Endodermal cell (in vitro differentiated cells): ENCODE results near the gene EPHA6. TPM values are rescaled to one million over a fixed set of nuclear protein-coding genes. Genes with fewer than 3 reads are reported as not detected.

Experiments used
- DNase-seq: peaks from one replicate; pipeline ENCODE4 v3.0.0-alpha.2; 2017
- H3K27ac ChIP-seq: 2 replicates; pipeline ENCODE4 v1.5.1; 2013; ENCODE audit warnings: mild to moderate bottlenecking, low read depth, low read length, moderate library complexity
- H3K27me3 ChIP-seq: 2 replicates; pipeline ENCODE4 v1.6.1; 2013; ENCODE audit warnings: mild to moderate bottlenecking, low read length, moderate library complexity; ENCODE audit not compliant: insufficient read depth, control insufficient read depth, poor library complexity, severe bottlenecking
- H3K36me3 ChIP-seq: 2 replicates; pipeline ENCODE4 v1.7.0; 2013; ENCODE audit warnings: mild to moderate bottlenecking, low read length, moderate library complexity; ENCODE audit not compliant: control insufficient read depth, insufficient read depth
- H3K4me1 ChIP-seq: one replicate; pipeline ENCODE4 v1.7.0; 2013; ENCODE audit warnings: low read length; ENCODE audit not compliant: control insufficient read depth, insufficient read depth
- H3K4me3 ChIP-seq: 2 replicates; pipeline ENCODE4 v1.5.1; 2013; ENCODE audit warnings: mild to moderate bottlenecking, low read length, moderate library complexity
- H3K9ac ChIP-seq: 2 replicates; pipeline ENCODE4 v1.6.1; 2013; ENCODE audit warnings: mild to moderate bottlenecking, low read length, moderate library complexity; ENCODE audit not compliant: poor library complexity, severe bottlenecking; ENCODE audit errors: extremely low read depth
- H3K9me3 ChIP-seq: 2 replicates; pipeline ENCODE4 v1.6.1; 2013; ENCODE audit warnings: mild to moderate bottlenecking, low read length, moderate library complexity; ENCODE audit not compliant: control insufficient read depth
- H3K27ac Mint-ChIP-seq: 2 replicates; pipeline ENCODE4 v1.8.0; 2020; ENCODE audit warnings: mixed read lengths
- H3K27me3 Mint-ChIP-seq: 2 replicates; pipeline ENCODE4 v1.8.0; 2021; ENCODE audit warnings: mild to moderate bottlenecking, mixed read lengths; ENCODE audit not compliant: insufficient read depth
- H3K36me3 Mint-ChIP-seq: 2 replicates; pipeline ENCODE4 v1.8.0; 2020; ENCODE audit warnings: low read depth, mixed read lengths
- H3K4me1 Mint-ChIP-seq: 2 replicates; pipeline ENCODE4 v1.8.0; 2020; ENCODE audit warnings: mixed read lengths
- H3K4me3 Mint-ChIP-seq: 2 replicates; pipeline ENCODE4 v1.8.0; 2020; ENCODE audit warnings: mild to moderate bottlenecking, moderate library complexity, mixed read lengths
- H3K9me3 Mint-ChIP-seq: 2 replicates; pipeline ENCODE4 v1.8.0; 2020; ENCODE audit warnings: mild to moderate bottlenecking, mixed read lengths
- CTCF ChIP-seq: fragments of 200-600 bp; sonication (generic); conservative IDR thresholded peaks from 2 replicates; pipeline ENCODE4 v1.5.0; 2021; ENCODE audit warnings: antibody characterized with exemption, mild to moderate bottlenecking
- WGBS, 2 experiments: methylation state at CpG; one replicate each; pipeline versions ENCODE4 v1.1.5 to v1.1.7; 2013; ENCODE audit warnings: missing lambda C conversion rate in 2 of 2, mixed read lengths in 1 of 2; ENCODE audit not compliant: insufficient coverage in 1 of 2, insufficient read length in 1 of 2; 5-methylcytosine and 5-hydroxymethylcytosine counted together
- total RNA-seq, 2 donors: library from RNA; stranded (reverse); fragmentation: NEBNext Ultra II Directional in 1 of 2; extraction: Animal tissue kit (Norgen Biotek cat#: 25700) in 1 of 2; gene quantifications; 2 replicates in 1 of 2; 3 replicates in 1 of 2; pipeline ENCODE4 v1.2.1, GENCODE V29; 2021

The EPHA6 gene
- total RNA-seq, 2 donors from 2014 or later: 4.6 to 12.2 TPM

- Histone ChIP-seq H3K4me1 (no peaks in the 10 kb centered on the region), H3K27ac (no peak overlapping the region), H3K4me3 (no peak overlapping the region), H3K9ac (no peak overlapping the region), H3K27me3 (no peaks in the 10 kb centered on the region), H3K9me3 (no peaks in the 10 kb centered on the region), H3K36me3 (no peaks in the 10 kb centered on the region)
- H3K9me3 Mint-ChIP-seq: no peaks in the 10 kb centered on the region
- no peak for DNase-seq
- no peaks in the 10 kb centered on the region for H3K36me3 Mint-ChIP-seq
- WGBS, 2 experiments: 88 to 100% methylated on average over 2 to 3 of the region's 3 CpGs
- TF ChIP-seq CTCF: no peak
- no peak overlapping the region for H3K27ac Mint-ChIP-seq
- H3K4me1 Mint-ChIP-seq: no peaks in the 10 kb centered on the region
- H3K27me3 Mint-ChIP-seq: no peaks in the 10 kb centered on the region
- H3K4me3 Mint-ChIP-seq: no peak overlapping the region
These were observed 927.6 kb downstream of the EPHA6 start for GRCh38 chr3:97742036-97742435.

GRCh38 chr3:97744289-97744688, 929.9 kb downstream of the EPHA6 start:
- no peak overlapping the region for H3K27ac Mint-ChIP-seq

GRCh38 chr3:97763586-97764406, 949.4 kb downstream of the EPHA6 start:
- Mint-ChIP-seq H3K36me3 (no peaks in the 10 kb centered on the region), H3K4me1 (peaks cover 24% of the 10 kb centered on the region), H3K9me3 (no peaks in the 10 kb centered on the region), H3K4me3 (peak overlapping the region; percentile 94), H3K27ac (peak overlapping the region; percentile 95), H3K27me3 (no peaks in the 10 kb centered on the region)
- 24 to 26% methylated on average over 15 to 22 of the region's 22 CpGs for WGBS, 2 experiments
- Histone ChIP-seq H3K4me1 (no peaks in the 10 kb centered on the region), H3K27me3 (no peaks in the 10 kb centered on the region), H3K9me3 (no peaks in the 10 kb centered on the region), H3K36me3 (peaks cover 2% of the 10 kb centered on the region), H3K9ac (peak overlapping the region; percentile 43), H3K27ac (peak overlapping the region; percentile 64), H3K4me3 (peak overlapping the region; percentile 90)
- peak; percentile 37 for DNase-seq
- no peak for TF ChIP-seq CTCF

More at GRCh38 chr3:97744289-97744688, 929.9 kb downstream of the EPHA6 start:
- Mint-ChIP-seq H3K9me3 (no peaks in the 10 kb centered on the region), H3K27me3 (no peaks in the 10 kb centered on the region), H3K36me3 (no peaks in the 10 kb centered on the region), H3K4me3 (no peak overlapping the region), H3K4me1 (peaks cover 4% of the 10 kb centered on the region)
- Histone ChIP-seq H3K27ac (no peak overlapping the region), H3K4me3 (no peak overlapping the region), H3K36me3 (no peaks in the 10 kb centered on the region), H3K27me3 (no peaks in the 10 kb centered on the region), H3K9me3 (no peaks in the 10 kb centered on the region), H3K4me1 (no peaks in the 10 kb centered on the region), H3K9ac (no peak overlapping the region)
- 95 to 100% methylated on average over 2 to 3 of the region's 3 CpGs for WGBS, 2 experiments
- no peak for TF ChIP-seq CTCF
- no peak for DNase-seq
